H1 (cell line): ENCODE results near the gene GPD1. TPM values are rescaled to one million over a fixed set of nuclear protein-coding genes. Genes with fewer than 3 reads are reported as not detected.

ENCODE experiments used
- CTCF ChIA-PET: fragments of 300-600 bp; sonication (Branson Sonifier 250); formaldehyde crosslinking; loops from one replicate; lab custom pipeline; 2021; ENCODE audit not compliant: partially characterized antibody; lab: Charles Lee
- POLR2A ChIA-PET: fragments of 300-600 bp; sonication (Branson Sonifier 250); formaldehyde crosslinking; loops from one replicate; lab custom pipeline; 2021; ENCODE audit warnings: inconsistent platforms; ENCODE audit not compliant: partially characterized antibody; lab: Charles Lee
- DNase-seq, 2 experiments: peaks; one replicate each; pipeline versions ENCODE4 v3.0.0 to v3.0.0-alpha.2; 2010 to 2022; ENCODE audit warnings: low spot score in 2 of 2, low read depth in 1 of 2, mixed read lengths in 1 of 2
- FAIRE-seq: peaks from 2 replicates; lab custom pipeline; 2011; peaks lifted over from hg19 to GRCh38; lab: Jason Lieb, UNC
- H2AFZ ChIP-seq: 2 replicates; pipeline ENCODE4 v1.8.1; 2012; ENCODE audit warnings: low read length, inconsistent platforms
- H2AK5ac ChIP-seq: 2 replicates; pipeline ENCODE4 v1.6.1; 2013; ENCODE audit warnings: low read depth, low read length
- H2BK120ac ChIP-seq: replicated peaks from 2 replicates; pipeline ENCODE3; 2013; ENCODE audit warnings: low read depth, low read length, inconsistent platforms
- H2BK12ac ChIP-seq: 2 replicates; pipeline ENCODE4 v1.6.1; 2013; ENCODE audit warnings: low read depth, low read length
- H2BK15ac ChIP-seq: 2 replicates; pipeline ENCODE4 v1.6.1; 2013; ENCODE audit warnings: low read length
- H2BK20ac ChIP-seq: 2 replicates; pipeline ENCODE4 v1.6.1; 2013; ENCODE audit warnings: low read length
- H2BK5ac ChIP-seq: 2 replicates; pipeline ENCODE4 v1.6.1; 2013; ENCODE audit warnings: low read depth, low read length
- H3K14ac ChIP-seq: 2 replicates; pipeline ENCODE4 v1.6.1; 2013; ENCODE audit warnings: inconsistent platforms; ENCODE audit not compliant: insufficient read length
- H3K18ac ChIP-seq: 2 replicates; pipeline ENCODE4 v1.6.1; 2013; ENCODE audit warnings: low read length; ENCODE audit errors: extremely low read depth
- H3K23ac ChIP-seq: 2 replicates; pipeline ENCODE4 v1.6.1; 2013; ENCODE audit warnings: inconsistent platforms; ENCODE audit not compliant: insufficient read length
- H3K23me2 ChIP-seq: 2 replicates; pipeline ENCODE4 v1.6.1; 2013; ENCODE audit warnings: low read depth, low read length
- H3K27ac ChIP-seq: 2 replicates; pipeline ENCODE4 v1.6.1; 2011; ENCODE audit warnings: low read depth, low read length, inconsistent platforms
- H3K27me3 ChIP-seq, 4 experiments: replicated peaks in 1 of 4; 1 replicate in 1 of 4; 2 replicates in 3 of 4; pipeline versions ENCODE4 v1.6.1 to v1.8.1; 2011 to 2013; ENCODE audit warnings: low read length in 3 of 4, mild to moderate bottlenecking in 3 of 4, inconsistent platforms in 2 of 4, mixed read lengths in 2 of 4, moderate library complexity in 1 of 4; ENCODE audit not compliant: control insufficient read depth in 3 of 4, insufficient read depth in 3 of 4; ENCODE audit errors: extremely low read depth in 1 of 4
- H3K36me3 ChIP-seq, 4 experiments: 2 replicates each; pipeline versions ENCODE4 v1.6.1 to v1.8.1; 2011 to 2013; ENCODE audit warnings: mild to moderate bottlenecking in 4 of 4, low read length in 3 of 4, moderate library complexity in 2 of 4, control low read depth in 1 of 4, inconsistent platforms in 1 of 4; ENCODE audit not compliant: insufficient read depth in 4 of 4, control insufficient read depth in 2 of 4
- H3K4ac ChIP-seq: replicated peaks from 2 replicates; pipeline ENCODE3; 2013; ENCODE audit warnings: low read length, low read depth, mixed read lengths, inconsistent platforms; ENCODE audit not compliant: insufficient read length
- H3K4me1 ChIP-seq, 4 experiments: replicated peaks in 1 of 4; 1 replicate in 1 of 4; 2 replicates in 3 of 4; pipeline versions ENCODE4 v1.6.1 to v1.8.1; 2011 to 2013; ENCODE audit warnings: low read length in 3 of 4, inconsistent platforms in 2 of 4, mixed read lengths in 1 of 4; ENCODE audit not compliant: insufficient read depth in 4 of 4, control insufficient read depth in 3 of 4
- H3K4me2 ChIP-seq, 2 experiments: 2 replicates each; pipeline versions ENCODE4 v1.6.1 to v1.8.1; 2011 to 2013; ENCODE audit warnings: low read depth in 2 of 2, low read length in 2 of 2, control low read depth in 1 of 2, inconsistent platforms in 1 of 2, mild to moderate bottlenecking in 1 of 2; ENCODE audit not compliant: insufficient read depth in 1 of 2
- H3K4me3 ChIP-seq, 4 experiments: fragments of 200-600, 300-600 bp in 1 of 4; sonication (generic), shearing (Covaris generic), sonication (Bioruptor Twin) in 1 of 4; 2 replicates each; pipeline versions ENCODE4 v1.5.1 to v1.8.1; 2011 to 2016; ENCODE audit warnings: low read length in 4 of 4, low read depth in 3 of 4, control low read depth in 2 of 4, inconsistent platforms in 2 of 4, mild to moderate bottlenecking in 2 of 4, mixed read lengths in 1 of 4, moderate library complexity in 1 of 4; ENCODE audit not compliant: insufficient read depth in 2 of 4; ENCODE audit errors: extremely low read depth in 1 of 4
- H3K56ac ChIP-seq: replicated peaks from 2 replicates; pipeline ENCODE3; 2013; ENCODE audit warnings: low read depth, mild to moderate bottlenecking, mixed read lengths, low read length, inconsistent platforms; ENCODE audit not compliant: insufficient read length
- H3K79me1 ChIP-seq: 2 replicates; pipeline ENCODE4 v1.6.1; 2013; ENCODE audit warnings: low read depth, low read length, control low read depth
- H3K79me2 ChIP-seq, 2 experiments: 2 replicates each; pipeline versions ENCODE4 v1.6.1 to v1.8.1; 2012 to 2013; ENCODE audit warnings: low read length in 2 of 2, mild to moderate bottlenecking in 2 of 2, inconsistent platforms in 1 of 2; ENCODE audit not compliant: insufficient read depth in 2 of 2, control insufficient read depth in 1 of 2
- H3K9ac ChIP-seq, 4 experiments: replicated peaks in 1 of 4; 1 replicate in 1 of 4; 2 replicates in 3 of 4; pipeline versions ENCODE4 v1.6.1 to v1.8.1; 2011 to 2013; ENCODE audit warnings: low read depth in 3 of 4, low read length in 3 of 4, control low read depth in 2 of 4, mild to moderate bottlenecking in 2 of 4, moderate library complexity in 2 of 4, inconsistent platforms in 1 of 4; ENCODE audit errors: extremely low read depth in 1 of 4
- H3K9me3 ChIP-seq, 2 experiments: 2 replicates each; pipeline versions ENCODE4 v1.6.1 to v1.8.1; 2012 to 2013; ENCODE audit warnings: mild to moderate bottlenecking in 2 of 2, moderate library complexity in 2 of 2, control low read depth in 1 of 2, inconsistent platforms in 1 of 2, low read depth in 1 of 2, low read length in 1 of 2, mixed read lengths in 1 of 2; ENCODE audit not compliant: insufficient read depth in 2 of 2
- H4K20me1 ChIP-seq, 2 experiments: replicated peaks in 1 of 2; 2 replicates each; pipeline versions ENCODE3 to v1.8.1; 2011 to 2013; ENCODE audit warnings: inconsistent platforms in 2 of 2, low read length in 2 of 2, mild to moderate bottlenecking in 1 of 2; ENCODE audit not compliant: insufficient read depth in 2 of 2, control insufficient read depth in 1 of 2
- H4K5ac ChIP-seq: 2 replicates; pipeline ENCODE4 v1.6.1; 2013; ENCODE audit warnings: low read length, low read depth, mixed read lengths, inconsistent platforms; ENCODE audit not compliant: insufficient read length
- H4K8ac ChIP-seq: 2 replicates; pipeline ENCODE4 v1.8.0; 2013; ENCODE audit warnings: mild to moderate bottlenecking, moderate library complexity, low read length, inconsistent platforms; ENCODE audit not compliant: insufficient read depth; ENCODE audit errors: extremely low read depth
- H4K91ac ChIP-seq: replicated peaks from 2 replicates; pipeline ENCODE3; 2013; ENCODE audit warnings: low read length, mixed read lengths, inconsistent platforms; ENCODE audit not compliant: insufficient read length
- SIX5 ChIP-seq: IDR thresholded peaks from 2 replicates; pipeline ENCODE4 v1.6.1; 2011; ENCODE audit warnings: mild to moderate bottlenecking, low read depth, low read length
- SP1 ChIP-seq: IDR thresholded peaks from 2 replicates; pipeline ENCODE4 v1.6.1; 2011; ENCODE audit warnings: low read depth, low read length
- WGBS, 2 experiments: shearing (Covaris generic) in 1 of 2; methylation state at CpG; one replicate each; pipeline versions ENCODE4 v1.1.6 to v1.1.7; 2013 to 2015; ENCODE audit warnings: low lambda C conversion rate in 2 of 2, mixed read lengths in 2 of 2, inconsistent platforms in 1 of 2, low coverage in 1 of 2, missing lambda C conversion rate in 1 of 2; ENCODE audit not compliant: insufficient replicate concordance in 2 of 2, insufficient coverage in 1 of 2, insufficient read length in 1 of 2; ENCODE audit errors: extremely low coverage in 1 of 2, missing lambda C conversion rate in 1 of 2; 5-methylcytosine and 5-hydroxymethylcytosine counted together
- polyA plus RNA-seq, 7 experiments: library from polyadenylated mRNA; depleted of rRNA in 3 of 7; stranded (reverse) in 5 of 7; unstranded in 2 of 7; fragments of >200 nt in 5 of 7; fragments of 200-250 nt in 2 of 7; gene quantifications; 1 replicate in 5 of 7; 2 replicates in 1 of 7; 4 replicates in 1 of 7; pipeline versions ENCODE4 v1.2.1 to v1.2.3, GENCODE V29; 2011 to 2013; ENCODE audit warnings: missing spikeins in 2 of 7, mixed read lengths in 2 of 7
- total RNA-seq: library from RNA; stranded (reverse); fragmentation: NEBNext Ultra II Directional; extraction: Animal tissue kit (Norgen Biotek cat#: 25700); gene quantifications from 2 replicates; pipeline ENCODE4 v1.2.1, GENCODE V29; 2021

GPD1 gene
- total and polyA plus RNA-seq, 2 of the 8 experiments (the other 6 are each of a cell fraction or from before 2014, with no cell fraction given): 0.45 to 0.74 TPM

GRCh38 chr12:50109319-50109718 is 5.5 kb downstream of the GPD1 start:
- Histone ChIP-seq H2BK12ac (peak overlapping the region; percentile 29; the same call in 1 of the 2 replicates), H4K20me1 (peaks cover 0 to 2% of the 10 kb centered on the region in 2 experiments), H2BK5ac (0 out of 2 replicates have a peak overlapping the region, but pooled peaks have one; percentile 5), H3K27ac (no peak overlapping the region), H3K56ac (no peak overlapping the region), H3K9ac (no peak overlapping the region), H3K18ac (no peak overlapping the region), H2AK5ac (0 out of 2 replicates have a peak overlapping the region, but pooled peaks have one; percentile 3), H2AFZ (no peak overlapping the region), H2BK20ac (no peak overlapping the region), H3K4me2 (no peak overlapping the region), H4K91ac (no peak overlapping the region), H3K4me3 (no peak overlapping the region), H4K8ac (no peak overlapping the region), H3K4me1 (peaks cover 10 to 18% (median 12%) of the 10 kb centered on the region in 4 experiments), H3K23ac (no peak overlapping the region), H3K79me1 (no peaks in the 10 kb centered on the region), H3K14ac (no peak overlapping the region), H3K79me2 (peaks cover 0 to 9% of the 10 kb centered on the region in 2 experiments; a peak in 2 of 4 replicates), H3K27me3 (no peaks in the 10 kb centered on the region), H3K4ac (no peak overlapping the region), H2BK15ac (no peak overlapping the region), H3K9me3 (no peaks in the 10 kb centered on the region), H2BK120ac (no peak overlapping the region), H4K5ac (no peak overlapping the region)
- ChIA-PET CTCF (interaction anchor here (0.5 to 32.9 kb wide), 9 partner anchors 7 to 375 kb away, joined by 3 to 625 read pairs (median 19); partner anchors contain the start of genes CERS5, GPD1 and SMARCD1), POLR2A (interaction anchor here (1.2 to 27.1 kb wide), 3 partner anchors 16 to 61 kb away, joined by 6 to 457 read pairs (median 15); partner anchors contain the start of genes GPD1 and SMARCD1)
- no peak for DNase-seq
- WGBS, 2 experiments: 100% methylated on average over 3 of the region's 3 CpGs; no CpG with 5 or more reads in 1 of the 2 experiments
- FAIRE-seq: no peak
- TF ChIP-seq SIX5 (no peak), SP1 (no peak)
- TF ChIP-seq, all 59 proteins: peak for 0
- Histone ChIP-seq H3K23me2 (peaks cover 8% of the 10 kb centered on the region), H3K36me3 (no peaks in the 10 kb centered on the region)
